HG03103 (cell line): ENCODE results near the gene AMMECR1L.

Experiments used
- ATAC-seq: cut with Tn5 transposase; IDR thresholded peaks from one replicate; pipeline ENCODE4 v1.9.1; 2021; ENCODE audit warnings: low read depth; ENCODE audit not compliant: unreplicated experiment

AMMECR1L gene

DNA sequence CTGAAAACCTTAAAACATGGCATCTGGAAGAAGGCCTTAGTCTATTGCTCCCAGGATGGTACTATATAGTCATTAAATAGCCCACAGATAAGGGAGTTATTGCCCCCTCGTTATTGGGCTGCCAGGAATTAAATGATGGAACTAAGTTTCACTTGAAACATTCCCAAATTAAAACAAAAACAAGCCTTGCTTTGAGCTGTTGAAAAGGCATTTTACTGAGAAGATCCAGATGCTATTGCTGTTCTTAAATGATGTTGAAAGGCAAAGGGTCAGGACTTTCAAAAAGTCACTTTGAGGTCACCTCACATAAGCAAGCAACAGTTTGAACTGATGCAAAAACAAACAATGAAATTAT lies 2.0 kb upstream of the AMMECR1L start:
- ATAC-seq, result no peak

DNA sequence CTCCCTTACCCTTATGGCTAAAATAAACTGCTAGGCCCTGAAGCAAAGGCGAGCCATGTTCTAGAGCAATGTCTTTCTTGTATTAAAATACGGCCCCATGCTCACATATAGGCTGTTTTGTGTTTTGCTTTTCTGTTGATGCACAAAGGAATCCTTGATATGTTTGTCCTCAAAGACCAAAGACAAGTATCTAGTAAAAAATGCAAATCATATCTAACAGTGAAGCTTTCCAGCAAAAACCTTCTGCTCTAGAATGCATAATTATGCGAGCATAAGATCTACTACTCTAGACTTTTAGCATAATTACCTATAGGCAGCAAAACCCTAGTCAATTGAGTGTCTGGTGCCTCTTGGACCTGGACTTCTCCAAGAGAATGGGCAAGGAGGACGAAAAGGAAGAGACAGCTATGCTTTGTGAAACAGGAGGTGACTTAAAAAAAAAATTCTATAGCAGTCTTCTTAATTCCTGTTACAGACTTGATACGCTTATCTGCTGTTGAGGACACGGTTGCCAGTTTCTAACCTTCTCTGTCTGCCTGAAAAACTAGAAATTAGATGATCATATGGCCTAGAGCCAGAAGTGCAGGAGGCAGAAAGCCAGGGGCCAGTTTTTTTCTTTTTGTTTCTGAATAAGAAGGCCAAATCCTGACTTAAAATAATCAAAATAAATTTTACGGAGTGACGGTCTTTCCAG lies 1.5 kb upstream of the AMMECR1L start:
- no peak for ATAC-seq

DNA sequence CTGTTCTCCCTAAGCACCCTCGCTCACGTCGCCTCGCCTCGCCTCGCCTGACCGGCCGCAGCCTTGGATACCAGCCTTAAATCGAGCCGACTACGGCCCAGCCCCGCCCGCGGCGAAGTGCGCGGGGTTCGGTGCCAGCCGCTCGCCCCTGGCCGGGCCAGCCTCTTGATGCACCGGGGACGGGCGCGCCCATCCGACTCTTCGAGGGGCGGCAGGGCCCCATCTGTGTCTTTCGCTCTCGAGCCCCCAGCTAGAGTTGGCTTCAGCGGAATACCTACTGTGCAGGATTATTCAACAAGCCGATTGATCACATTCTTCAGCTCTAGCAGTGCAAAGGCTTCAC lies 808 bp upstream of the AMMECR1L start:
- ATAC-seq, result peak; percentile 18

DNA sequence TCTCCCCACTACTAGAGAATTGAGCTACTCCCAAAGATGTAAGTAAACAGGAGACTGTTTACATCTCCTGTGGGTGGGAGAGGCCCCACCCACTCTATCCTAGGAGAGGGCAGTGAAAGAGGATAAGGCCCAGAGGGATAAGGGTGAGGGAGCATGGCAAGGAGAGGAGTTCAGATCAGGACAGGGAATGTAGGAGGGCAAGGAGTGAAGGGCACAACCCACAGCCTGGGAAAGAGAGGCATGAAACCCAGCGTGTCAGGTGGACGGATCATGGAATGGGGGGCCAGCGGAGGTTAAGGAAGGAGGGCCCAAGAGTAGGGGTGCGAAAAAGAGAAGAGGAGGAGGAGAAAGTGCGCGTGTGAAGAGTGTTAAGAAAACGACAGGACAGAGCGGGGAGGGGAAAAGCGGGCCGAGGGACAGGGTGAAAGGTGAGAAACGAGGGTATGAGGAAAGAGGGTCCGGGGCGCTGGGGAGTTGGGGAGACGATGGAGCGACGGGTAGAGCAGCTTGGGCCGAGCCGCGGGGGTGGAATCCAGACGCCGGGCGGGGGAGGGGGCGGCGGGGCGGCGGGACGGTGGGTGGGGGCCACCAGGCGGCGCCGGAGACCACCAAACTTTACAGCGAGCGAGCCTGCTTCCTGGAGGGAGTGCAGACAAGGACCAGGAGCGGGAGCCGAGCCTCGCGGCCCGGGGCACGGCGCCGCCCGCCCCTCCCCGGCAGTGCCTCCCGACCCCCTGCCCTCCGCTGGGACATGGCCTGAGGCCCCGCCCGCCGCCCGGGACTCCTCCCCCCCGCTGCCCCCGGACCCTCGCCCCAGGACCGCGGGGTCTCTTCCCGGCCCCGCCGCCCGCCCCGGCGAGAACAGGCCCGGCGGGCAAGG lies 655 bp downstream of the AMMECR1L start:
- peak; percentile 20 for ATAC-seq

DNA sequence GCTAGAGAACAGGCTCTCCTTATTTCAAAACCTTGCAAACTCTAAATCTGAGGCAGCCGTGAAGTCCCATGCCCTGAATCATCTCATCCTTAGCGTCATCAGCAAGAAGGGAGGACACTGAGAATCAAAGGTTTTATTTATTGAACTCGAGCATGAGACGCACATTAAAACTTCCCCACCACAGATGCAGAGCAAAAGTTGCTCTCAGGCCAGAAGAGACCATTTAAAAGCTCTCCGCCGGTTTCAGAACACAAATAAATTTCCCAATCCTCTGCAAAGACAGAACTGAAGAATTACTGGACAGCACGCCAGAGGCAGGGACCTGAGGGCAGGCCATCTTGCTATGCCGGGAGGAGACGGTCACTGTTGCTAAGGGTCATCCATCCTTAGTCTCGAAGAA lies 1.3 kb downstream of the AMMECR1L start:
- no peak for ATAC-seq

DNA sequence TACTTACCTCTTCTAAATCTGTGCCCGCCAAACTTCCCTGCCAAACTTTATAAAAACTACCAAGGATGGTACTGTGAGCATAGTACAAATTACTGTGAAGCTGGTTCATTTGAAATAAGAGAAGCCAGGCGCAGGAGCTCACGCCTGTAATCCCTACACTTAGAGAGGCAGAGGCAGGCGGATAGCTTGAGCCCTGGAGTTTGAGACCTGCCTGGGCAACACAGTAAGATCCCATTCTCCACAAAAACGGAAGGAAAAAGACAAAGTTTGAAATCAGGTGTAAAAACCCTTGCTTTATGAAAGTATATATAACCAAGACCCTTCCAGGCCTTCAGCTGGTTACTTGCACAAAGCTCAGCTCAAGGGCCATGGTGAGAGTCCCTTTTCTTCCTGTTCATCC lies 5.9 kb downstream of the AMMECR1L start:
- no peak for ATAC-seq

DNA sequence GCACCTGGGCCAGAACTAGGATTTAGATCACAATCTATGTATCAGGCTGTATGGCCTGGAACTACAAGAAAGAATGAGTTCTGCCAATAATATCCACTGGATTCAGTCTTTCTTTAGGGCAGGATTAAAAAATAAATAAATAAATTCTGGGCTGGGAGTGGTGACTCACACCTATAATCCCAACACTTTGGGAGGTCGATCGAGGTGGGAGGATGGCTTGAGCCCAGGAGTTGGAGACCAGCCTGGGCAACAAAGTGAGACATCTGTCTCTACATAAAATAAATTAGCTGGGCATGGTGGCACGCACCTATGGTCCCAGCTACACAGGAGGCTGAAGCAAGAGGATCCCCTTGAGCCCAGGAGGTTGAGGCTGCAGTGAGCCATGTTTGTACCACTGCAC lies 8.1 kb downstream of the AMMECR1L start:
- no peak for ATAC-seq

DNA sequence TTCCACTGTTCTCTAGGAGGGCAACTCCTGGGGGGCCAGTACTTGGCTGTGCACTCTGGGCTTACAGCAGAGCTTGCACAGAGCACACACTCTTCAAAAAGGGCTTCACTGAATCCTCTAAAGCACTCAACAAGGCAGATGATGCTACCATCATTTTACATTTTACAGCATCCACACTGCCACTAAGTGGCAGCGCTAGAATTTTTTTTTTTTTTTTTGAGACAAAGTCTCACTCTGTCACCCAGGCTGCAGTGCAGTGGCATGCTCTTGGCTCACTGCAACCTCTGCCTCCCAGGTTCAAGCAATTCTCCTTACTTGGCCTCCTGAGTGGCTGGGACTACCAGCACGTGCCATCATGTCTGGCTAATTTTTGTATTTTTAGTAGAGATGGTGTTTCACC lies 8.6 kb downstream of the AMMECR1L start:
- no peak for ATAC-seq

DNA sequence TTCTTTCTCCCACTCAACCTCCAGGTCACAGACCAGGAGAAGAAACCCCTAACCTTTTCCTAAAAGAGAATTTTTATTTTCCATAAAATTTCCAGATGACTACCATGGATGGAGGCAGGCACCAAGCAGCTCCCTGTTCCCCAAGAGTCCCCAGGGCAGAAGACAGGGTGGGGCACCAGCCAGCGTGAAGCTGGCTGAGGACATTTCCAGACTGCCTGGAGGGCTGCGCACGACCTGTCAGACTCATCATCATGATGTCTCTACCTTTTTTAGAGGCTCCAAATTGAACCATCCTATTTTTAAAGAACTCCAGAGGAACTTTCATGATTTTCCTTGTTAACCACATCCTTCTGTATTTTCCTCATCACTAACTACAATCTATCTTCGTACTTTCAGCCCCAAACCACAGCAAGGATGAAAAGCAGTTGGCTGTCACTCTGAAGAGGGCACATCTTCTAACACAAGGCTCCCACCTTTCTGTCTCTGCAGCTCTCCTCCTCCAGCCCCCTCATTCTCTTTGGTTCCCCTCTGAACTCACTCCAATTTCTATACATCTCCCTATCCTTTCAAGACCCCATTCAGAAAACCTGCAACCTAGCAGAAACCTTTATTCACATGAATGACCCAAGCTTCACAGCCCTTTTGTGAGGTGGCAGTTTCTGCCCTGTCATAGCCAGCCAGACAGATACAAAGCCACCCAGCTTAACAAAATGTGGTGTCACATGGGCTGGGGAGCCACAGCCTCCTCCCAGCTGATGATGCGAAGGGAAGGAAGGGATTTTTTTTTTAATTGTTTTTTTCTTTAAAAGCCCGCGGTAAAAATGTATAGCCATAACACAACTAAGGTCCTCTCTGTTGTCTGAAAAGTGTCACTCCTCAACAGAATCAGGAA lies 11.1 kb downstream of the AMMECR1L start:
- ATAC-seq, result no peak

DNA sequence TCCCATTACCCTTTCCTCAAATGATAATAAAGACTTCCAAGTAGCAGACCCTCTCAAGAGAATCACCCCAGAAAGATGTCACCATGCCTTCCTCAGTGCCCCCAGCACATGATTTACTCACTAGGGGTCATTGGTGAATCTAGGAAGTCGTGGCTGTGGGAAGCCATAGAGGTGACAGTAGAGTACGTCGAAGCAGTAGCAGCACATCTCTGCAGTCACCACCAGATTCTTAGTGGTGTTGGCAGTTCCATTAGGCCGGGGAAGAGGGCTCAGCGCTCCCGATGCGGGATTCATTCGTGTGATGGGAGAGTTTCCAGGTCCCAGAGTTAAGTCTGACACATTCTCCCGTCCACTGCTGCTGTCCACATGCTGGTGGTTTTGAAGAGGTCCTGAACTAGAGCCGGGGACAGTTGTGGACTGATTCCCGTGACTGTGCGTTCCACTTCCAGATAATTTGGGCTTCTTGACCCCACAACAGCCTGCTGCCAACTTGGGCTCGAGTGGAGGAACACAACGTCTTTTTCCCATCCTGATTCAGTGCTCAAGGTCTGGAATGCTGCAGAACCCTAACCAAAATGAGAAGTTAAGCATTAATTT lies 12.0 kb downstream of the AMMECR1L start:
- no peak for ATAC-seq

DNA sequence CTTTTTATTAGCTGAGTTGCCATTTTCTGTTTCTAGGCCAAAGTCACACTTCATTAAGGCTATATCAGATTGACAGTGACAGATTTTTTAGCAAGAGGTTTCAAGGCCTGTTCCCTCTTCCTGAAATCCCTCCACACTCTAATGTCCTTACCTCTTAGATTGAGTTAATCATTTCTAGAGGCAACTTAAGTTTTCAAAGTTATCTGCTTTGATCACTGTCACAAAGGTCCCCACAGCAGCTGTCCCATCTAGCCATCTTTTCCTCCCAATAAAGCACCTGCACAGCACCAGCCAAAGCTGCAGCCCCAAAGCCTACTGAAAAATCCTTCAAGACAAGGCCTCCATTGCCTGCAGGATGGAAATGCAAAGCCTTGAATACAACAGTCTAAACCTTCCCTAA lies 13.4 kb downstream of the AMMECR1L start:
- ATAC-seq, result no peak

DNA sequence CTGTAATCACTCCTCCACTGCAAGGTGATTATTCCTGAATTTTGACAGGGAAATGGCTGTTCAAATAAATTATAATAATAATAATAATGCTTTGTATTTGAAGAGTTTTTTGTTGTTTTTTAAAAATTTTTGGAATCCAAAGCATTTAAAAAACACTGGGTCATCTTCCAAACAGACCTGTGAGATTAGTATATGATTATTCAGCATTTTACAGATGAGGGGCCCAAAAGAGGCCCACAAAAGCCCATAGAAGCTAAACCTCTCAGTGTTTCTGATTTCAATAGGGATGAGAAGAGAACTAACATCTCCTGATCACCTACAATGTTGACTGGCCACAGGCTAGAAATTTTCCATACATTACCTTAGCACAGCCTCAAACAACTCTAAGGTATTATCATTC lies 19.8 kb downstream of the AMMECR1L start:
- no peak for ATAC-seq

DNA sequence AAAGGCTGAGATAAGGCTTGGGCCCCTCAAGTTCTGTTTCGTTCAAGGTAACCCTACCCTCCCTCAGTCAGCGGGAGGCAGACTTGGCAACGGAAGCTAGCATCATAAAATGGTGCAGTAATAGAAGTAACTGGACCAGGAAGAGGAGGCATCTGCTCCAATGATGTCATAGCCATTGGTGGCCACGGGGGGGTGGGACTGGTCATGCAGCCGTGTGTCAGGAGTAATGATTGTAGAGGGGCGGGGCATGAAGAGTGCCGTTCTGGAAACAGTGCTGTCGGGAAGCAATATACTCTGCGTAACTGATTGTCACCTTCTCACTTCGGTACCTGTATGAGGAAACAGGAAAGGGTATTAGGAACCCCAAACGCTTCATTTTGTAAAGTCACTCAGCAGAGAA lies 20.9 kb downstream of the AMMECR1L start:
- ATAC-seq, result no peak

DNA sequence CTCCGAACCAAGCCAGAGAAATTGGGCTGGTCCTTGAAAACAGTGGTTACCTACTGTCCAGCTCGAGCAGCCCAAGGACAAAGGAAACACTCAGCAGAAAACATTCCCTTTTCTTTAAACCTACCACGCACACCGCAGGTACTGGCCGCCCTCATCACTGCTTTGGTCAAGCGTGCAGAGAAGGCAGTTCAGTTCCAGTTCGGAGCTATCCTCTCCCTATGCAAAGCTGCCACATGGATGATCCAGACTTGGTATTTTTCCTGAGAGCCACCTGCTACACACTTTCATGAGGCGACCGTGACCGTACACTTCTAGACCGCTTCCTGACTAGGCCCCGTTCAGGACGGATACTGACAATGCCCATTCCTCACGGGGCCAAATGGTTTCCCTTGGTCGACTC lies 23.5 kb downstream of the AMMECR1L start:
- ATAC-seq, result no peak

DNA sequence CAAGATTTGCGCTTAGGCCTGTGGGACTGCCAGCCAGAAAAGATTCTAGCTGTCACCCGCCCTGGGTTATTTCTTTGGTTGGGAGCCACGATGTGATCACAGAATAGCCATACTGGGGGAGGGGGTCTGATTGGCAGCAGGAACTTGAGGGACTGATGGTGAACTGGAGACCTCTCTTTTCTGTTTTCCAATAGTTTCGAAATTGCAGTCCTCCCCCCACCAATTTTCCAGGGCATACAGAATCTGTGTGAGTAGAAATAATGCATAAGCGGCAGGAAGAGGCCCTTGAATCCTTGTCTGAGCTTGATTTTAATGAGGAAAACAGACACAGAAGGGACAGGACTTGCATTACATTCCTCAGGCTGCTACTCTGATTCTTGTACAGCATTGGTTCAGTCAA lies 25.6 kb downstream of the AMMECR1L start:
- ATAC-seq, result no peak

DNA sequence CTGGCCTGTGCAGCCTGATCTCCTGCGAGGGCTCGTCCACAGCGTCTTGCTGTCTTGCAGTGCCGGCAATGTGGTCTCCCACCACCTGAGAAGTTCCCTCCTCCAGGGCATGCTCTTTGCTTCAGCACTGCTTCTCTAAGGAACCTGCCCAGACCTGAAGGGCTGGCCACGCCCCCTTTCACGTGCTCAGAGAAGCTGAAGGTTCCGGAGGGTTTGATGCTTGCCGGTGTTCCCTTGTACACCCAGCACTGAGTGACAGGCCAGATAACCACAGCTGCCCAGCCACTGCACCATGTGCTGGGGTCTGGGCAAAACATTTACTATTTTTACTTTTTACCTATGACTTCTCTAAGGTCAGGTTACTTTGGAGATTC lies 26.1 kb downstream of the AMMECR1L start:
- no peak for ATAC-seq

DNA sequence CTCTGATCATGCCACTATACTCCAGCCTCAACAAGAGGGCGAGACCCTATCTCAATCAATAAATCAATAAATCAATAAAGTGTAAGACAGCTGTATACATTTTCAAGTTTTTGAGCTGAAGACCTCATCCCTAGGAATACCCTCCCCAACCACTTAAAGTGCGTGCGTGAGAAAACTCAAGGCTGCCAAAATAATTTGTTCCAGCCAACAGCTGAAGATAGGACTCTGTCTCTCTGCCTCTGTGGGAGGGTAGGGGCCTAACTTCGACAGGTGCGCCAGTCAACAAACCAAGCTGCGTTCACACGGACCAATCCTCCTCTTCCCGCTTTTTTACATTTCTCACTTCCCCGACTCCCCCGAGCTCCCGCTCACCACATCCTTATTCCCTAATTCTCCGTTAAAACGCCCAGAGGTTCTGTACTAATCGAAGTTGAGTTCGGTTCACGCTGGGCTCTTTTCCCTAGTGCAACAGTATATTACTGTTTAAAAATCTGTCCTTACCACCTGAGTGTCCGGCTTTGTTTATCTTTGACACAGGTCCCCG lies 28.4 kb downstream of the AMMECR1L start:
- no peak for ATAC-seq

DNA sequence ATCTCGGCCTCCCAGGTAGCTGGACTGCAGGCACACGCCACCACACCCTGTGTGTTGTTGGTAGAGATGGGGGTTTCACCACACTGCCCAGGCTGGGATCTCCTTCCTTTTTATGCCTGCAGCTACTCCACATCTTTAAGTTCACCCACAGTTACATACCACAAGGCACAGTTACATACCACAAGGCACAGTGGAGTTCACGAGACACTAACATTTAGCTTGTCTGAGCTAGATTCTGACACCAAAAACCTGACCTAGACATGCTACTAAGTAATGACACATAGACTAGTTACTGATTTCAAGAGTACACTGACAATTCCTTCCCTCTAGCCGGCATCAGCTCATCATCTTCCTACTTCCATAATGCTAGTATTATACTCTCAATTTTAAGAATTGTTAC lies 32.1 kb downstream of the AMMECR1L start:
- no peak for ATAC-seq

DNA sequence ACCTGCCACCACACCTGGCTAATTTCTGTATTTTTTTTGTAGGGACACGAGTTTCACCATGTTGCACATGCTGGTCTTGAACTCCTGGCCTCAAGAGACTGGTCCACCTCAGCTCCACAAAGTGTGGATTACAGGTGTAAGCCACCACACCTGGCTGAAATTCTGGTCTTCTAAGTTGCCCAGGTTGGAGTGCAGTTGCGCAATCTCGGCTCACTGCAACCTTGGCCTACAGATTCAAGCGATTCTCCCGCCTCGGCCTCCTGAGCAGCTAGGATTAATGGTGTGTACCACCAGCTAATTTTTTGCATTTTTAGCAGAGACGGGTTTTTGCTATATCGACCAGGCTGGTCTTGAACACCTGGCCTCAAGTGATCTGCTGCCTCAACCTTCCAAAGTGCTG lies 33.4 kb downstream of the AMMECR1L start:
- no peak for ATAC-seq

DNA sequence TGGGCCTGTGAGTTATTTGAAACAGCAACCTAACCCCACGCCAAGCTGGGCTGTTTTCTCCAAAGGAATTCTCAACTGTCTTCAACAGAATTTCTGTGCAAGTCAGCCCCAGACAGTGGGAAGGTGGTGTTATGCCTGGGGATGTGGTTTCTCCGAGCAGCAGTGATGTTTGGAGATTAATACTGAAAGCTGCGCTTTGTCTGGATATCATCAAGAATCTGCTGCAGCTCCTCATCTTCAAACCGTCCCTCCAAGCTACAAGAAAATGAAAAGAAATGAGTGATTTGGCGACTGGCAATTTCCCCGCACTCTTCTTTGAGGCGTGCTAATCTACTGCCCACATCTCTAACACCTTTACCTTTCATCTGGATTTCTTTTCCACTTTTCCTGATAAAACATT lies 37.8 kb downstream of the AMMECR1L start:
- ATAC-seq, result no peak

DNA sequence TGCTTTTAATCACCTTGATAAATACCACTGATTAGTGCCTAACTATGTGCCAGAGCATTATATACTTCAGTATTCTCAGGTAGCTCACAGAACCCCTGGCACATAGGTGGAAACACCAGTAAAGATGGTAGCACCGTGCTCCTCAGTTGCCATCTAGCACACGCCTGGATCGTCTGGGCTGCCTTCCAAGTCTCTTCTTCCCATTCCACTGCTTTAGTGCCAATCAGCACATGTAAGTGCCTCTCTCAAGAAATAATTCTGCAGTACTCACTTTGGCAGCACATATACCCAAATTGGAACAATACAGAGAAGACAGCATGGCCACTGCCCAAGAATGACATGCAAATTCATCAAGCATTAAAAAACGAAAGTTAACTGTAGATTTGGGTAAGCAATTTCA lies 40.8 kb downstream of the AMMECR1L start:
- ATAC-seq, result no peak
